Hepatocyte (in vitro differentiated cells): ENCODE measurements around the gene VAV2.

Experiments used
- CTCF ChIP-seq: fragments of 200-600 bp; sonication (generic); IDR thresholded peaks from 2 replicates; pipeline ENCODE4 v1.5.1; 2016; ENCODE audit warnings: antibody characterized with exemption, mild to moderate bottlenecking; ENCODE audit not compliant: poor library complexity
- EZH2 ChIP-seq: fragments of 200-600 bp; sonication (generic); IDR thresholded peaks from 2 replicates; pipeline ENCODE4 v1.6.1; 2016; ENCODE audit warnings: antibody characterized with exemption, mild to moderate bottlenecking, borderline replicate concordance

GRCh38 chr9:133950192-133950591 is 41.9 kb downstream of the VAV2 start:
- no peak for TF ChIP-seq CTCF
- no peak for TF ChIP-seq EZH2
